ENCODE data around the gene GRIK3.

Gene GRIK3

DNA sequence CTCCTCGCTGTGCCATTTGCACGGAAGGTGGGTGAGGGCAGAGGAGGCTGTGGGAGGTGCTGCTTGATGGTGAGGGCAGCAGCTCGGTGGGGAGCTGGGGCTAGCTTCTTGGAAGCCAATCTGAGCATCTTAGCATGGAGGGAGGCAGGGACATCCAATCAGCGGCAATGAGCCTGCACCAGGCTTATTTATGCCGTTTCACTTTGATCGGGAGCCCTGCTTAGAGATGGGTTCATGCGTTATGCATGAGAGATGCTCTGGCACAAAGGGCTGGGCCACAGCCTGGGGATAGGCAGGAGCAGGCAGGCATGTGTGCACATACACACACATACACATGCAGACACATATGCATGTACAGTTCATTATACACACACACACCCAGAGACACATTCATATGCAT lies 220.2 kb downstream of the GRIK3 start:
- DNase-seq: no peak

DNA sequence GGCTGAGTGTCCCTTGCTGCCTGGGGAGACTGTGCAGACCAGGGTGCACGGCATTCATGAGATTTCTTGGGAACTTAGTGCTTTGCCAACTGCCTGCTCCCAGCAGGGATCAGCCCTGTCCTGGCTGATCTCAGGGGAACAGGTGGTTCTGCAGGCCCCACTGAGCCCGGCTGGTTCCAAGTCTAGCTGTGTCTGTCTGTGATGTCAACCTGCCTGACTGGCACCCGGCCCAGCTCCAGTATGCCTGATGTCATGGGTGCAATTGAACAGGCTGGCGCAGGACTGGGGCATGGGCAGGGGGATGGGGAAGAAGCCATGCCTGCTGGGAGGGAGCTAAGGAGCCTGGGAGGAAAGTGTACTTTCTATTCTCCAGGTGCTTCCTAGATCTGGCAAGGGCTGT lies 227.1 kb downstream of the GRIK3 start:
- no peak for DNase-seq

DNA sequence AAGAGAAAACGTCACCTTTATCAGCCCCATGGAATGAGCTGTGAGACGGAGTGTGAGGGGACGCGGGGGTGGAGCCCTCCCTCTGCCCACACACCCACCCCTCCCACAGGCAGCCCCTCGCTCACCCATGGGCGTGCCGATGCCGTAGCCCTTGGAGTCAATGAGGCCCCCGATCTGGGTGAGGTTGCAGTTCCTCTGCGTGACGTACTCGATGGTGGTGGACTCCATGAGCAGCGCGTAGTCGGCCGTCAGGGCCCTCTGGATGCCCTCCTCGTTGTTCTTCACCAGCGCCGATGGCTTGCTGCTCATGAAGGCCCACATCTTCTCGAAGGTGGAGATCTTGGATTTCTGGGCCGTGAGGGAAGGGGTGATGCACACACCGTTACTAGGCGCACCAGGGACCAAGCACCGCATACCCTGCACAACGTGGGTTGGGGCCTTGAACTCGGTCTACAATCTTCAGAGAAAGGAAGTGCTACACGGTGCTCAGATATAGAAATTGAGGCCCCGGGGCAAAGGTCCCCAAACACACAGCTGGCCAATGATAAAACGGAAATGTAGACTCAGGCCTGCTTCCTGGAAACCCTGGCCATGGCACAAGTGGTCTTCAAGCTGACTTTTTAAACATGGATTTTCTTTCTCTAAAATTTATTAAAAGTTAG lies 228.2 kb downstream of the GRIK3 start:
- no peak for DNase-seq

DNA sequence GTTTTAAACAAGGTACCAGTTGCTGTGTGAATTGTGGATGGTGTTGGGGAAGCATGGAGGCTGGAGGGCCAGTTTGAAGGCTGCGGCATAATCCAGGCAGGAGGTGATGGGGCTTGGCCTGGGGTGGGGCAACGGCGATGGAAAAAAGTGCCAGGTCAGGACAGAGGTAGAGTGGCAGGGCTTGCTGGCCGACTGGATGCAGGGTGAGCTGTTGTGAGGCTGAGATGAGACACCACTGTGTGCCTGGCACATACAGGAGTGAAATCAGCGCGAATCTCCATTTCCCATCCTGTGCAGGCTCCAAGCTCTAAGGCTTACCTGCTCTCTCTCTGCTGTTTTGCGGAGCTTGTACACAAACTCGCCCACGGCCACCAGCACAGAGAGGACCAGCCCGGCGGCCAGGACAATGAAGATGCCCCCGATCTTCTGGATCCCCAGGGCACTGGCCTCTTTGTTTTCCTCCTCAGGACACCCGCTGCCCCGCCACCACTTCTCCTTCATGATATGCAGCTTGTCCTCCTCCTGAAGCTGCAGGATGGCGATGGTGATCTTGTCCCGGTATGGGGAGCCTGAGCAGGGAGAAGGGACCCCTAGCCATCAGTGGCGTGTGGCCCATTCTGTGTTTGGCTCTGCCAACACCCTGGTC lies 229.5 kb downstream of the GRIK3 start:
- DNase-seq: no peak

DNA sequence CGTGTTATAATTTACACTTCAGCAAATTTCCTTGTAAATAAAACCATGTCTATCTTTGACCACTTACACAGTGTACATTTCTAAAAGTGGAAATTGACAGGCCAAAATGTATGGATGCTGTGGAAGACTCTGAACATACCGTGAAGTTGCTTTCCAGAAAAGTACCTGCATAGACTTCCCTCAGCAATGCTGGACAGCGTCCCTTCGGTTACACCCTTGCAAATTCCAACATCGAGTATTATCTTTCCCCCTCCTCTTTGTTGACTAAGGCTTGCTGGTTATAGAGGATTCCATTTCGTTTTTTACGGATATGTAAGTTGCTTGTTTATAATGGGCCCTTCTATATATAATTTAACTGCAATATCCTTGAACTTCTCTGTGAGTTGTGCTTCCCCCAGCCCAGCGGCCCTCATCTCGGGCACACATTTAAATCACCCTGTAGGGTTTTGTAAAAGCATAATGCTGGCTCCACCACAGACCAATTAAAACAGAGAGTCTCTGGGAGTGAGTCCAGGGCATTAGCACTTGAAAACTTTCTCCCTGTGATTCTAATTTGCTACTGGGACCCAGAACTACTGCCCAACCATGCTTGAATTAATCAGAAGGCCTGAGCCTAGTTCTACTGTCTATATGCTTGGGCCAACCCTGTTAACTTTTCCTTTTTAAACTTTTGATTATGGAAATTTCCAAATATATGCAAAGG lies 230.3 kb downstream of the GRIK3 start:
- DNase-seq: no peak

DNA sequence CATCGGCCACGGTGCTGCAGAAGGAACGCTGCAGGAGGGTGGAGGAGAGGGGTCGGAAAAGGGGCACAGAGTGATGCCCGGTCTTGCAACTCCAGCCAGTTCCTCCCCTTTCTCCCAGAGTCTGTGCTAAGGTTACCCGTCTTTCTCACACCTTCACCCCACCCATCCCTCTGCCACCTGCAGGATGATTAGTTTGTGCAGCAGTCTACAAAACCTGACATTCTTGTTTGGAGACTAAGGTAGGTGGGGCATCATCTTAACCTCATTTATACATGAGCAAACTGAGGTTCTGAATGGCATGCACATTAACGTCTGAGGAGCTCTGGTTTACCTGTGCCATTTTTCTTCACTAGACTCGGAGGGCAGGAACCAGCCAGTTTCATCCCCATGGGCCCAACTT lies 232.3 kb downstream of the GRIK3 start:
- no peak for DNase-seq

DNA sequence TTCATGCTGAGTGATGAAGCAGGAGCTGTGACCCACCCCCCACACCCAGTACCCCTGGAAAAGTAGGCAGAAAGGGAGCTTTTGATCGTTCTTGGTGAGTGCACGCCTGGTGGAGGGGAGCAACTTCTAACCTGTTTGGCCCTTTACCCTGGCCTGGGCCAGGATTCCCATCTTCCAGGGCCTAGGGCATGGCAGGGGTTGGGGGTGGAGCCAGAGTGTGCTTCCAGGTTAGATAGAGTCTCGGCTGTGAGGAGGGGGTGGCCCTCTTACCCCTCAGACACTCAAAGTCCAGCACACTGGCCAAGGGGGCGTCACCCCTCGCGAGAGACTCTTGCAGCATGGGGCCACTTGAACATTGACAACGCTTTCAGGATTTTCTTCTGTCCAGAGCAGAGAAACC lies 236.6 kb downstream of the GRIK3 start:
- DNase-seq: no peak

DNA sequence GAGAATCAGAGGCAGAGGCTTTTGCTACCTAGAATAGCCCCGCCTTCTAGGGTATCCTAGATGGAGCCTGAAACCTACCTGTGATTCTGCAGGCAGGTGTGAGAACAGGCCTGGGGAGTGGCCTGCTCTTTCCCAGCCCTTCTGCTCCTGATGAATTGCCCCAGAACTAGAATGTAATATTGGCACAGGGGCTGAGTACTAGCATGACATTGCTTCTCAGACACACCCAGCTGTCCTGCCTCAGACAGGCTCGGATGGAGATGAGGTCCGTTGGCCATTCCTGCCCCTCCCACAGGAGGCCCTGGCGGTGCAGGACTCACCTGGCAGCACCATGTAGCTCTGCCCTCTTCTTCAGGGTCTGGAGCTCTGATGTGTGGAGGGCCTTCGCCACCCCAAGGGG lies 237.6 kb downstream of the GRIK3 start:
- DNase-seq: no peak

DNA sequence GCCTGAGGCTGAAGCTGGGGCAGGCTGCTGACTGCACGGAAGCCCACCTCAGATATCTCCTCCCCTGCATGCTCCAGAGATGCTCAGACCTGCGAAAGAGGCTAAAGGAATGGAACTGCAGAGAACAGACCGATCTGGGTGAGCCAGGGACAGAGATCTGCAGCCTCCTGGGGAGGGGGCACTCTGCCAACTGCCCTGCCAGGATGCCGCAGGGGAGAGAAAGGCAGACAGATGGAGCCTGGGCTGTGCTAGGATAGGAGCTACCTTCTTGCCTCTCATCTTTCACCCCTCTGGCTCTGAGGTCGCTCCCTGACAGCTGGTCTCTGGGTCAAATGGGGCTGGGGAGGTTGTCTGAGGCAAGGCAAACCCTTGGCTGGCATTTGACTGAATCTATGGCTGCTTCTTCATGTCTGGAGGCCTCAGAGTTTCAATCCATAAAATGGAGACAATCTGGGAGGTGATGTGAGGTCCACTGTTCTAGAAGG lies 238.2 kb downstream of the GRIK3 start:
- no peak for DNase-seq

DNA sequence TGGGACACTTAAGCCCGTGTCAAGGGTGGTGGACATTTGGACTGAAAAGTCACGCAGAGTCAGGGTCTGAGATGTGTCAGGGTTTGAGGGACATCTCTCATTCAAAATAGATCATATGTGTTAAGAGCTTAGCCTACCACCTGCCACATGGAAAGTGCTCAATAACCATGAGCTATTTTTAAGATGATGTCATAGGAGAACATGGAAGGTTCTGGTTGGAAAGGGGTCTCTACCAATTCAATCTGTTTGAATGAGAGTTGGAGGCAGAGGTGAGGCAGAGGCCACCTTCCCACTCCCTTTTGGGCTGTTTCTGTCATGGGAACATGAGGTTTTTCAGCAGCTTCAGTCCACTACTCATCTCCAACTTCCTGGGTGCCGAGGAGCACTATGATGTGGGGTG lies 239.9 kb downstream of the GRIK3 start:
- DNase-seq: no peak

DNA sequence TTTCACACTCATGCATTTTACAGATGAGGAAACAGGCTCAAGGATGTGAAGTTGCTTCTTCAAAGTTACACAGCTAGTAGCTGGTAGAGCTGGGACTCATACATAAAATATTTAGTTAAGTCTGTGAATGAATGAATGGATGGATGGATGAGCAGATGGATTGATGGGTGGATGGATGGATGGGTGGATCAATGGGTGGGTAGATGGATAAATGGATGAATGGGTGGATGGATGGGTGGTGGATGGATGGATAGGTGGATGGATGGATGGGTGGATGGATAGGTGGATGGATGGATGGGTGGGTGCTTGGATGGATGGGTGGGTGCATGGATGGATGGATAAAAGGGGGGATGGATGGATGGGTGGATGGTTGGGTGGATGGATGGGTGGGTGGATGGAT lies 240.9 kb downstream of the GRIK3 start:
- DNase-seq: no peak

DNA sequence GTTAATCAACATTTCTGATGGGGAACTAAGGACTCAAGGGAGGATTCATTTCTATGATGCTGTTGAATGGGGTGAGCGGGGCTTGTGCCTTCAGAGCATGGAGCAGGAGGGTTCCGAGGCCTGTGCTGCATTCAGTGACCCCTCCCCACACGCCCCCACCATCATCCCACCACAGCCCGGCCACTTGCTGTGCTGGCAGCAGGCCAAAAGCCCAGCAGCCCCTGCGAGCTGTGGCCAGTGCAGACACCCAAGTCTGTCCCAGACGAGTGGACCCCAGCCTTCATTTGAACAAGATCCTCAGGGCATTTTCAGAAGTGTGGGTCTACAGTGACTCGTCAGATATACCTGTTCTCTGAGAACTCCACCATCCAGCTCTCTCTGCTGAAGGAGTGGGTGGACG lies 242.0 kb downstream of the GRIK3 start:
- no peak for DNase-seq

DNA sequence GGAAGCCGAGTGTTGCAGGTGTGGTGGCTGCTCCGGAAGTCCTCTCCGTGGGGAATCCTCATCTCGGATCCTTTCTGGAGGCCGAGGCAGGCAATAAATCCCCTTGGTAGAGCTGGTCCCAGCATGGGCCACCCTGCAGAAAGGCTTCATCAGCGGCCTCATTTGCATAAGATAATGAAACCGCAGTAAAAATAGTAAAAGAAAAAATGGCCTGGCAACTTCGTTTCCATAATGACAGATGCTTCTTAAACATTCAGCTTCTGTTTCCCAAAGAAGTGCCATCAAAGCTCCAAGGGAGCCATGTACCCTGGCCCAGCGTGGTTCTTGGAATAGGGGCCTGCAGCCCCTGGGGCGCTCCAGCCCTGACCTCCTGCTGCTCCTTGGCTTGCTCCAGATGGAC lies 244.1 kb downstream of the GRIK3 start:
- no peak for DNase-seq

DNA sequence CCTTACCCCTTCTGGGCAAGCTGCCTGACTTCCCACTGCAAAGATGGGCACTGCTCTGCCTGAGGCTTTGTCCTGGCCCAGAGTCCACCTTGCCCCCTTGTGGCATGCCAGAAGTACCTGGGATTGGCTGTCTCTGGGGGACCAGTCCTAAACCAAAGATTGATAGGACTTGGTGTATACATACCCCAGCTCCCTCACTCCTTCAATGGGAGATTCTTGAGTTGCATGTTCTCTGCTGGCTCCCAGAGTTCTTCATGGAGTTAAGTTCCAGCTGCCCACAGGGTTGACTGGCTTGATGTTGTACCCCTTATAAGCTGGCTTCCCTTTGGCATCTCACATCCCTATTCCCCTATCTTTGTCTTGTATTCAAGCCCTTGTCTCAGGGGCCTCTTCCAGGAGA lies 244.8 kb downstream of the GRIK3 start:
- no peak for DNase-seq

DNA sequence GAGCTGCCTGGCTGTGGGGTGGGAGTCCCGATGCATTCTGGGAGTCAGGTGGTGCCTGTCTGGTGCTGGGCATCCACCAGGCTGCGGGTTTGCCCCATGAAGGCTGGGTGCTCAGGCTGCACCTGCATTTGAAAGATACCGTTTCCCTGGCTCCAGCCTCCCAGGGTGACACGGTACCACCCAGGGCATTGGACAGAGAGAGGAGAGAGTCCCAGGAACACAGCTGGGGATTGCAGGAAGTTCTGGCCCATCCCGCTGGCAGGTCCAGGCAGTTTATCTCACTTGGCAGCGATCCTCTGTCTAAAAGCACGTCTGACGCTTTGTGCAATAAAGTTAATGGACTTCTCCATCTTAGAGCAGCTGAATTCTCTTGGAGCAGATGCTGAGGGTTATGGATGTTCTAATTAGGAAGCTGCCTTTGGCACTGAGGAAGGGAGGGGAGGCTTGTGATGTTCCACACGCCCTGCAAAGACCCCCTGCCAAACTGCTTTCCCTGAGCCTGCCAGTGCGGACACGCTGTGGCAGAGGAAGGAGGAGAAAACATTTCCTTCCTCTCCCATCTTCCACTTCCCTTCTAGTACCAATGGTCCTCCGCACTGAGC lies 246.9 kb downstream of the GRIK3 start:
- DNase-seq: no peak

DNA sequence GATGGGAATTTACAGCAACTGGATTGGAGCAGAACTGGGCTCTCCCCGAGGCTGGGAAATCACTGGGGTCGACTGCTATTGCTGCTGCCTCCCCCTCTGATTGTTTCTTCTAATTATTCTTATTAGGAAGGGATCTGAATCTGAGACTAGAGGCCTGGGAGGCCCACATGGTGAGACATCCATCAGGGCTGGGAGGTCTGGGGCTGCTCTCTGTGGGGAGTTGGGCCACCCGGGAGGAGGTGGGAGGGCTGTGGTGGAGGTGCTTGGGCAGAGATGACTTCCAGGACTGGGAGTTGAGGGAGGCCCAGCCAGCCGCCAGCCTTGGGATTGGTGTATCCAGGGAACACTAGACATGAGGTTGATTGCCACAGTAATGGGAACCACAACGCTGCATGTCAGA lies 247.9 kb downstream of the GRIK3 start:
- DNase-seq: no peak

DNA sequence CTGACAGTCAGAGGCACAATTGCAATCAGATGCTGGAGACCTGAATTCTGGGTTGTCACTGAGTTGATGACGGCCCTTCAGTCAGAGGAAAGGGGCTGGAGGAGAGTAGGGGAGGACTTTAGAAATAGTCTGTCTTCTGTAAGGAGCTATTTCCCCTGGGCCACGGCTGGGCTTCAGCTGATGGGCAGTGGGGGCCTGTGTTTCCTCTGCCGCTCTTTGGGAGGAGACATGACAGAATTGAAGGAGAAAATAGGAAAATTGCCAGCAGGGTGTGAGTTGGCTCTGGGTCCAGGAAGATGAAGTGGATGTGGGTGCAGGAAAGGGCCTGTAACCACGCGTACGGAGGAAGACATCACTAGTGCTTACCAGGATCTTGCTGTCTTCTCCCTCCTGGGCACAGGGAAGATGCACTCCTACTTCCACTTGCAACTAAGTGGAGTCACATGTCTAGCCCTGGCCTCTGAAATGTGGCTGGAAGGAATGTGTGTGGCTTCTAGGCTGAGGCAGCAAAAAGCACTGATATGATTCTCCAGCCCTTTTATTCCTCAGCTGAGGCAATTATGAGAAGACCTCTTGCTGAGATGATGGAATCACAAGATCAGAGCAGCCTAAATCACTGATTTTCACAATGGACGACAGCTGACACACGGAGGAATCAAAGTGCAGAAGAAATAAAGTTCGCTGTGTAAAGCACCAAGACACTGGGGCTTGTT lies 250.0 kb downstream of the GRIK3 start:
- DNase-seq: no peak

DNA sequence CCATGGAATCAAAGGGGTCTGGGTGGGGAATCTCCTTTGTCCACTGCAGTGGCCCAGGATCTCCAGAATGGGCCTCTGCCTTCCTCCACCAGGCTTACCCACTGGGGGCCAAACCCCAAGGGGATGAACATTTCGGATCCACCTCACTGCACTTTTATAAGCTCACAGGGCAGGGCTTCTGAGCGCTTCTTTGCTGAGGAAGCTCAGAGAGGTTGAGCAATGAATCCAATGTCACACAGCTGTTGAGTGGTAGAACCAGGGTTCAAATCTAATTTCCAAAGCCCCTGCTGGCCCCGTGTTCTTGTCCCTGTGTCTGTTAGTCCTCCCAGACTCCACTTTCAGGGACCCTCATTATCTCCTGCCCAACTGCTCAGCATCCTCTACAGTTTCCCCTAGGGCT lies 250.8 kb downstream of the GRIK3 start:
- DNase-seq: no peak

DNA sequence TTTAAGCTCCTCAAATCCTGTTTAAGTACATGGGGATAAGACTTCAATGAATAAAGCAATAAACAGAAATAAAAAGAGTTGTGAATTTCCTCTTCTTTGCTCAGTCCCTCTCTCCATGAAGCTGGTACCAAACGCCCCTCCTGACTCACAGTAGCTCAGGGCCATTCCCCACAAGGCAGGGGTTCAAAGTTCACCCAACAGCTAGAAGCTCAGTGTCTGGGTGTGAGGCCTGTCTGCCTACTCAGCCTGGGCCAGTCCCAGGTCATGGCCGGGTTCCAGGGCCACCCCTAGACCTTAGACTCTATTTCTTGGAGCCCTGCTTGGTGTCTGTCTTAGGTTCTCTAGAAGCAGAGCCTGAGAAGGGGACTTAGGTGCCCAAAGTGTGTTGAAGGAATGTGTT lies 251.5 kb downstream of the GRIK3 start:
- no peak for DNase-seq

DNA sequence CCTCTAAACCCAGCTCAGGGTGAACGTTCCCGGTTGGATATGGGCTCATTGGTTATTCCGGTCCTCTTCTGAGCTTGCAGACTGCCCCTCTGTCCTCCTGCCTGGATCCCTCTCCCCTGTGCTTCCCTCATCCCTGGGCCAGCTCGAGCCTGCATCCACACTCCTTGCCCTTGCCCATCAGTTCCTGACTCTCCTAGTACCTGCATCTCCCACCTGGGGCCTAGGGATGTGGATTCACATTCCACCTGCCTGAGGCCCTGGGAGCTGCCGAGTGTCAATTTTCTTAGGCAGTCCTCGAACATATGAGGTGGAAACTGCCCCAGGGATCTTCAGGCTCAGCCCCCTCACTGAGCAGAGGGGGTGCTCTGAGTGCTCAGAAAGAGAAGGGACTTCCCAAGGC lies 252.2 kb downstream of the GRIK3 start:
- no peak for DNase-seq

DNA sequence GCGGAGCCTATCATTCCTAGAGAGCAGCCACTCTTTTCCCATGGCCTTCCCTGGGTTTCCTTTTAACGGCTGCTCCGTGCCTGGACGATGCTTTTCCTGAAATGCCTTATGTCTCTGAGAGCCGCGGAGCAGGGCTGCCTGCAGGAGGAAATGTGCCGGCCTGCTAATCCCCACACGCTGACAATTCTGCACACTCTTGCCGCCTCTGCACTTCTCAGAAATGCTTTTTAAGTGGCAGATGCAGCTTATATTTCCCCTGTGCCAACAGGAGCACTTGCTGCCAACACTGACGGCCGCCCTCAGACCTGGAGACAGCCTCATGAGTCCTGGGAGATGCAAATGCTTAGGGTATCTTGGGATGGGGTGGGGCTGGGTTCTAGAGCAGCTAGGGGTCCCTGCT lies 253.2 kb downstream of the GRIK3 start:
- DNase-seq: no peak

DNA sequence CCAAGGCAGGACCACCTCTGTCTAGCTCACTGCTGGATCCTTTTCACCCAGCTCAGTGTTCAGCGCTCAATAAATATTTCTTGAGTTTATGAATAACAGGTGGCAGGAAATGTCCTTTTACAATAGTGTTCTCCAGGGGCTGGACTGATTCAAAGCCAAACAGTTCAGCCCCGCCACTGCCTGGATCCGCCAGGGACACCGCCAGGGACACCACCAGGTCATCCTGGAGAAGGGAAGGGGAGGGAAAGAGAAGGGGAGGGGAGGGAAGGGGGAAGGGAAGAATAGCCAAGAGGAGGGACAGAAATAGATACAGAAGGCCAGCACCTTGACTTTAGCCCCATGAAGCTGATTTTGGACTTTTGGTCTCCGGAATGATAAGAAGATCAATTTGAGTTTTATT lies 255.6 kb downstream of the GRIK3 start:
- no peak for DNase-seq
